ENCODE results near the gene GPR89B.
"Not testable (repeated sequence)": the region's sequence is repeated elsewhere in the genome, so short reads cannot be mapped to it uniquely, and the experiment has no call there.

Gene GPR89B

GRCh38 chr1:147940456-147940855, 12.2 kb downstream of the GPR89B start:
- DNase-seq (ENCODE audit: low read depth), result not testable (repeated sequence)

- DNase-seq (ENCODE audit: low read depth), result not testable (repeated sequence)
These were observed 14.3 kb downstream of the GPR89B start for GRCh38 chr1:147942563-147942962.

GRCh38 chr1:147949517-147949916, 21.3 kb downstream of the GPR89B start:
- DNase-seq (ENCODE audit: low read depth), result not testable (repeated sequence)

GRCh38 chr1:147958906-147959305, 30.7 kb downstream of the GPR89B start:
- not testable (repeated sequence) for DNase-seq (ENCODE audit: low read depth)

GRCh38 chr1:147959680-147960079, 31.5 kb downstream of the GPR89B start:
- not testable (repeated sequence) for DNase-seq (ENCODE audit: low read depth)

GRCh38 chr1:147964575-147964974, 36.4 kb downstream of the GPR89B start:
- DNase-seq (ENCODE audit: low read depth), result not testable (repeated sequence)

GRCh38 chr1:147966657-147967056, 38.4 kb downstream of the GPR89B start:
- not testable (repeated sequence) for DNase-seq (ENCODE audit: low read depth)

GRCh38 chr1:147978896-147979651, 50.9 kb downstream of the GPR89B start:
- not testable (repeated sequence) for DNase-seq (ENCODE audit: low read depth)

GRCh38 chr1:147985374-147985773, 57.2 kb downstream of the GPR89B start:
- DNase-seq (ENCODE audit: low read depth), result not testable (repeated sequence)

GRCh38 chr1:147987893-147988292, 59.7 kb downstream of the GPR89B start:
- DNase-seq (ENCODE audit: low read depth), result not testable (repeated sequence)

- DNase-seq (ENCODE audit: low read depth), result not testable (repeated sequence)
These were observed 64.7 kb downstream of the GPR89B start for GRCh38 chr1:147992916-147993315.

- not testable (repeated sequence) for DNase-seq (ENCODE audit: low read depth)
These were observed 65.2 kb downstream of the GPR89B start for GRCh38 chr1:147993400-147993799.

GRCh38 chr1:147993825-147994615, 65.8 kb downstream of the GPR89B start:
- not testable (repeated sequence) for DNase-seq (ENCODE audit: low read depth)

GRCh38 chr1:147996088-147996487, 67.9 kb downstream of the GPR89B start:
- not testable (repeated sequence) for DNase-seq (ENCODE audit: low read depth)

- DNase-seq (ENCODE audit: low read depth), result not testable (repeated sequence)
These were observed 79.5 kb downstream of the GPR89B start for GRCh38 chr1:148007724-148008123.

GRCh38 chr1:148010527-148010926, 82.3 kb downstream of the GPR89B start:
- no peak for DNase-seq (ENCODE audit: low read depth)

GRCh38 chr1:148013177-148014144, 85.2 kb downstream of the GPR89B start:
- not testable (repeated sequence) for DNase-seq (ENCODE audit: low read depth)

- not testable (repeated sequence) for DNase-seq (ENCODE audit: low read depth)
These were observed 86.3 kb downstream of the GPR89B start for GRCh38 chr1:148014289-148015200.

GRCh38 chr1:148024918-148025317, 96.7 kb downstream of the GPR89B start:
- DNase-seq (ENCODE audit: low read depth), result not testable (repeated sequence)

GRCh38 chr1:148027004-148027403, 98.8 kb downstream of the GPR89B start:
- not testable (repeated sequence) for DNase-seq (ENCODE audit: low read depth)

GRCh38 chr1:148032247-148032646, 104.0 kb downstream of the GPR89B start:
- not testable (repeated sequence) for DNase-seq (ENCODE audit: low read depth)

Data from stimulated activated CD4-positive, alpha-beta T cell treated with anti-CD3 and anti-CD28 coated beads, Interleukin-2, amount 100 ng/mL, for 4 hours (primary cell).